OCI-LY1 (cell line): Measurements from ENCODE around the gene REST.

ENCODE experiments used
- CTCF ChIP-seq: fragments of 200-600 bp; sonication (generic), shearing (Covaris generic); IDR thresholded peaks from 2 replicates; pipeline ENCODE4 v1.5.1; 2017; ENCODE audit warnings: mild to moderate bottlenecking, antibody characterized with exemption, low read length, moderate library complexity, mixed read lengths
- EZH2 ChIP-seq: fragments of 200-600 bp; sonication (generic), shearing (Covaris generic); IDR thresholded peaks from 2 replicates; pipeline ENCODE4 v1.8.0; 2017; ENCODE audit warnings: borderline replicate concordance, mixed run types, mild to moderate bottlenecking, antibody characterized with exemption, low read length, moderate library complexity, mixed read lengths

- TF ChIP-seq CTCF (no peak), EZH2 (no peak)
Observed at GRCh38 chr4:56906489-56907393, 959 bp upstream of the REST start.
